GM12878 (cell line): Measurements from ENCODE around the gene GMDS. TPM values are rescaled to one million over a fixed set of nuclear protein-coding genes. Genes with fewer than 3 reads are reported as not detected.

ENCODE experiments used
- ATAC-seq: fragments of 200-7000 bp; cut with Tn5 transposase; 3 replicates; pipeline ENCODE4 v1.9.1; 2020; ENCODE audit warnings: mild to moderate bottlenecking, moderate library complexity
- BruUV-seq: library from RNA; stranded (reverse); fragments of 400-500 nt; replicated peaks from 2 replicates; lab custom pipeline; 2021; lab: Mats Ljungman, UMichigan
- CTCF ChIA-PET: fragments of 300-600 bp; sonication (Branson Sonifier 250); formaldehyde crosslinking; extraction: SDS; loops from one replicate; lab custom pipeline; 2021; ENCODE audit warnings: inconsistent platforms; lab: Yijun Ruan, JAX
- POLR2A ChIA-PET: fragments of 350-600 bp; formaldehyde crosslinking; extraction: SDS; loops from one replicate; lab custom pipeline; 2021; ENCODE audit warnings: inconsistent platforms; lab: Charles Lee
- RAD21 ChIA-PET: fragments of 300-600 bp; sonication (Branson Sonifier 250); formaldehyde crosslinking; loops from one replicate; lab custom pipeline; 2023; ENCODE audit warnings: antibody characterized with exemption; ENCODE audit not compliant: unreplicated experiment; lab: Charles Lee
- SMC1A ChIA-PET: fragments of 300-600 bp; sonication (Branson Sonifier 250); formaldehyde crosslinking; loops from one replicate; lab custom pipeline; 2023; ENCODE audit not compliant: unreplicated experiment, uncharacterized antibody; lab: Charles Lee
- DNase-seq: peaks from one replicate; pipeline ENCODE4 v3.0.0-alpha.2; 2011; ENCODE audit warnings: low read depth, low spot score
- FAIRE-seq: peaks from 3 replicates; lab custom pipeline; 2011; peaks lifted over from hg19 to GRCh38; lab: Jason Lieb, UNC
- H2AFZ ChIP-seq: 2 replicates; pipeline ENCODE4 v1.6.0; 2011; ENCODE audit warnings: low read depth, low read length, control low read depth; ENCODE audit not compliant: control insufficient read depth
- H3K27ac ChIP-seq: 2 replicates; pipeline ENCODE4 v1.5.1; 2011; ENCODE audit warnings: control low read depth; ENCODE audit not compliant: control insufficient read depth, insufficient read depth
- H3K27me3 ChIP-seq, 2 experiments: replicated peaks in 1 of 2; 2 replicates each; pipeline versions ENCODE4 v1.6.0 to v1.6.1; 2011; ENCODE audit warnings: low read length in 1 of 2; ENCODE audit not compliant: control insufficient read depth in 2 of 2, insufficient read depth in 2 of 2
- H3K36me3 ChIP-seq, 2 experiments: 2 replicates each; pipeline ENCODE4 v1.5.1; 2011; ENCODE audit warnings: low read length in 1 of 2; ENCODE audit not compliant: control insufficient read depth in 2 of 2, insufficient read depth in 2 of 2
- H3K4me1 ChIP-seq: 2 replicates; pipeline ENCODE4 v1.6.1; 2011; ENCODE audit warnings: mild to moderate bottlenecking, low read length, moderate library complexity, mixed read lengths; ENCODE audit not compliant: control insufficient read depth, insufficient read depth
- H3K4me2 ChIP-seq: 2 replicates; pipeline ENCODE4 v1.6.0; 2011; ENCODE audit warnings: control low read depth; ENCODE audit not compliant: control insufficient read depth, insufficient read depth
- H3K4me3 ChIP-seq: fragments of 200-600 bp; sonication (generic); 2 replicates; pipeline ENCODE4 v1.5.1; 2016
- H3K79me2 ChIP-seq: 2 replicates; pipeline ENCODE4 v1.6.0; 2011; ENCODE audit warnings: low read length; ENCODE audit not compliant: control insufficient read depth, insufficient read depth
- H3K9ac ChIP-seq: 2 replicates; pipeline ENCODE4 v1.8.0; 2011; ENCODE audit warnings: low read length, control low read depth, mixed read lengths; ENCODE audit not compliant: control insufficient read depth, insufficient read depth
- H3K9me3 ChIP-seq: replicated peaks from 3 replicates; pipeline ENCODE4 v1.5.1; 2011; ENCODE audit warnings: mild to moderate bottlenecking, low read length; ENCODE audit not compliant: control insufficient read depth, insufficient read depth
- H4K20me1 ChIP-seq: 2 replicates; pipeline ENCODE4 v1.6.0; 2011; ENCODE audit not compliant: control insufficient read depth, insufficient read depth
- BCL11A ChIP-seq: IDR thresholded peaks from 2 replicates; pipeline ENCODE4 v1.6.1; 2011; ENCODE audit warnings: low read depth, low read length
- BHLHE40 ChIP-seq, 2 experiments: fragments of 450-650 bp in 1 of 2; IDR thresholded peaks; 2 replicates each; pipeline ENCODE4 v1.6.1; 2011 to 2017; ENCODE audit warnings: low read depth in 2 of 2, borderline replicate concordance in 1 of 2, improper control_type of control experiment in 1 of 2, low read length in 1 of 2, mild to moderate bottlenecking in 1 of 2
- BRCA1 ChIP-seq: IDR thresholded peaks from 2 replicates; pipeline ENCODE4 v1.6.1; 2011; ENCODE audit warnings: low read depth, low read length, improper control_type of control experiment
- CREB1 ChIP-seq: IDR thresholded peaks from 2 replicates; pipeline ENCODE4 v1.6.1; 2012; ENCODE audit warnings: low read depth, mild to moderate bottlenecking, inconsistent platforms
- CUX1 ChIP-seq: IDR thresholded peaks from 2 replicates; pipeline ENCODE4 v1.6.1; 2012; ENCODE audit warnings: improper control_type of control experiment, low read depth, low read length; ENCODE audit not compliant: insufficient replicate concordance
- EED ChIP-seq: sonication (generic); IDR thresholded peaks from 2 replicates; pipeline ENCODE4 v1.6.1; 2016; ENCODE audit warnings: antibody characterized with exemption, low read depth
- JUNB ChIP-seq: IDR thresholded peaks from 2 replicates; pipeline ENCODE4 v1.6.1; 2016; ENCODE audit warnings: antibody characterized with exemption, mild to moderate bottlenecking
- NFYB ChIP-seq: IDR thresholded peaks from 2 replicates; pipeline ENCODE4 v1.6.1; 2011; ENCODE audit warnings: low read depth, mild to moderate bottlenecking, low read length, improper control_type of control experiment, moderate library complexity; ENCODE audit not compliant: insufficient read depth
- NR2C1 ChIP-seq: fragments of 450-650 bp; IDR thresholded peaks from 2 replicates; pipeline ENCODE4 v1.6.1; 2017; ENCODE audit warnings: antibody characterized with exemption, mild to moderate bottlenecking, moderate library complexity
- RB1 ChIP-seq: fragments of 450-650 bp; formaldehyde crosslinking; IDR thresholded peaks from 2 replicates; pipeline ENCODE4 v1.6.1; 2017; ENCODE audit warnings: mild to moderate bottlenecking, borderline replicate concordance
- RELB ChIP-seq: fragments of 450-650 bp; IDR thresholded peaks from 2 replicates; pipeline ENCODE4 v1.6.1; 2017; ENCODE audit warnings: low read depth, mild to moderate bottlenecking, moderate library complexity
- TCF3 ChIP-seq: IDR thresholded peaks from 2 replicates; pipeline ENCODE4 v1.6.1; 2012; ENCODE audit warnings: low read depth, mild to moderate bottlenecking, low read length, borderline replicate concordance; ENCODE audit not compliant: insufficient read depth
- ZNF592 ChIP-seq: fragments of 450-650 bp; IDR thresholded peaks from 2 replicates; pipeline ENCODE4 v1.6.1; 2017; ENCODE audit warnings: mild to moderate bottlenecking, moderate library complexity
- WGBS: methylation state at CpG from one replicate; pipeline ENCODE4 v1.1.6; 2016; ENCODE audit warnings: low lambda C conversion rate; ENCODE audit not compliant: insufficient replicate concordance, insufficient coverage; ENCODE audit errors: missing lambda C conversion rate; 5-methylcytosine and 5-hydroxymethylcytosine counted together
- in situ Hi-C: fragments of 300-500 bp; cut with MboI; formaldehyde crosslinking; loops from 9 replicates; pipeline ENCODE4 v1.14.3; 2018; ENCODE audit warnings: mixed read lengths
- intact Hi-C: fragments of 100-400 bp; cut with micrococcal nuclease; formaldehyde crosslinking; loops from one replicate; pipeline ENCODE4 v1.14.2; 2022; ENCODE audit not compliant: unreplicated experiment
- polyA plus RNA-seq, 11 experiments: library from polyadenylated mRNA; depleted of rRNA in 4 of 11; unstranded in 6 of 11; stranded (reverse) in 5 of 11; fragments of >200 nt; fragmentation: Nextera tagmentation in 4 of 11; fragmentation: Illumina TruSeq in 1 of 11; extraction: Ambion mirVana in 4 of 11; extraction: Trizol in 1 of 11; gene quantifications; 1 replicate in 1 of 11; 2 replicates in 10 of 11; pipeline versions ENCODE4 v1.2.1 to v1.2.3, GENCODE V29; 2011 to 2016; ENCODE audit warnings: inconsistent platforms in 2 of 11, missing spikeins in 2 of 11, low read depth in 1 of 11
- total RNA-seq, 4 experiments: library from RNA; depleted of rRNA in 3 of 4; stranded (reverse); fragments of >200 nt in 3 of 4; fragmentation: Illumina TruSeq in 1 of 4; extraction: Trizol in 1 of 4; gene quantifications; 2 replicates each; pipeline versions ENCODE4 v1.2.1 to v1.2.3, GENCODE V29; 2013 to 2021

Gene GMDS
- total and polyA plus RNA-seq, 10 of the 15 experiments (the other 5 are each of a cell fraction or from before 2014, with no cell fraction given), result 0.61 to 53.8 (median 29.3) TPM

GRCh38 chr6:1669996-1670395 is 575.4 kb downstream of the GMDS start:
- WGBS, result 38% methylated on average over 10 of the region's 11 CpGs
- intact Hi-C loops, result no loop called here
- Histone ChIP-seq H3K27me3 (no peaks in the 10 kb centered on the region), H4K20me1 (no peaks in the 10 kb centered on the region), H3K9ac (no peak overlapping the region), H3K4me3 (no peak overlapping the region), H2AFZ (no peak overlapping the region), H3K27ac (no peak overlapping the region), H3K4me1 (peaks cover 21% of the 10 kb centered on the region), H3K36me3 (no peaks in the 10 kb centered on the region), H3K4me2 (peak overlapping the region; percentile 38; the same call in 1 of the 2 replicates), H3K79me2 (no peaks in the 10 kb centered on the region), H3K9me3 (no peaks in the 10 kb centered on the region)
- ATAC-seq, result peak; percentile 27; the same call in 1 of the 3 replicates
- ChIA-PET RAD21 (interaction anchor here (0.7 kb wide), 1 partner anchor 427 kb away, joined by 3 read pairs; no protein-coding TSS in a partner anchor), CTCF (interaction anchor here (0.6 kb wide), 1 partner anchor 131 kb away, joined by 3 read pairs; no protein-coding TSS in a partner anchor), POLR2A (interaction anchor here (0.6 kb wide), 2 partner anchors 85 to 200 kb away, joined by 3 to 6 read pairs; no protein-coding TSS in a partner anchor), SMC1A (no interaction called here)
- BruUV-seq, result no TSS peak
- peak; percentile 33 for DNase-seq
- in situ Hi-C loops, result no loop called here
- FAIRE-seq, result no peak
- TF ChIP-seq CREB1, result 0 out of 2 replicates have a peak, but pooled peaks have one; percentile 25
- TF ChIP-seq NR2C1, result no peak
- peak; percentile 49 to 59; a peak in 2 of 4 replicates for TF ChIP-seq BHLHE40 (IDR thresholded peaks at IDR 0.05; ENCODE audit: borderline replicate concordance in 1 of 2, low read depth in 2 of 2, low read length in 1 of 2)
- TF ChIP-seq CUX1, result no peak
- no peak for TF ChIP-seq BRCA1
- no peak for TF ChIP-seq ZNF592
- no peak for TF ChIP-seq RELB
- peak; percentile 72; the same call in 1 of the 2 replicates for TF ChIP-seq TCF3
- no peak for TF ChIP-seq RB1
- no peak for TF ChIP-seq NFYB
- peak; percentile 58 for TF ChIP-seq BCL11A
- peak; percentile 63 for TF ChIP-seq JUNB
- TF ChIP-seq EED, result peak; percentile 64
